ENCODE data around the gene SOAT2. TPM values are rescaled to one million over a fixed set of nuclear protein-coding genes. Genes with fewer than 3 reads are reported as not detected.
"Not testable (repeated sequence)": the region's sequence is repeated elsewhere in the genome, so short reads cannot be mapped to it uniquely, and the experiment has no call there.

The SOAT2 gene
- total and polyA plus RNA-seq, 8 donors: 0.09 to 0.54 (median 0.17) TPM; not detected in 4

DNA sequence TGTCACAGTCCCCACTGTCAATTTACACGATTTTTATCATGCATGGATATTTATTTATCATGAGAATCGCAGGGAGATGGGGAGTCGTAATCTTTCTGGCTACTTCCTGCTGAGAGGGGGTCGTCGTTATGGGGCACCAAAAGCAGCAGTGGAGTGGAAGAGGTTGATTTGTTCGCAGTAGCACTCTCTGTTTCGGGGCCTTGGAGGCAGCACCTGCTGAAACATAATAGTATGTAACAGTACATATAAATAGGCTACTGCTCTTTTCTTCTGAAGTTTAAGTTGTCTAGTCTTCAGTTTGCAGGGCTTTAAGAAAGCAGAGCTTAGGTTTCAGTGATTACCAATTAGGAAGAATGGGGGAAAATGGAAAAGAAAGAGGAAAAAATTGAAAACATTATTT is 3.8 kb downstream of the SOAT2 start:
- H3K27ac ChIP-seq: no peak overlapping the region
- no peaks in the 10 kb centered on the region for H3K36me3 ChIP-seq
- TF ChIP-seq, protein P1, sequence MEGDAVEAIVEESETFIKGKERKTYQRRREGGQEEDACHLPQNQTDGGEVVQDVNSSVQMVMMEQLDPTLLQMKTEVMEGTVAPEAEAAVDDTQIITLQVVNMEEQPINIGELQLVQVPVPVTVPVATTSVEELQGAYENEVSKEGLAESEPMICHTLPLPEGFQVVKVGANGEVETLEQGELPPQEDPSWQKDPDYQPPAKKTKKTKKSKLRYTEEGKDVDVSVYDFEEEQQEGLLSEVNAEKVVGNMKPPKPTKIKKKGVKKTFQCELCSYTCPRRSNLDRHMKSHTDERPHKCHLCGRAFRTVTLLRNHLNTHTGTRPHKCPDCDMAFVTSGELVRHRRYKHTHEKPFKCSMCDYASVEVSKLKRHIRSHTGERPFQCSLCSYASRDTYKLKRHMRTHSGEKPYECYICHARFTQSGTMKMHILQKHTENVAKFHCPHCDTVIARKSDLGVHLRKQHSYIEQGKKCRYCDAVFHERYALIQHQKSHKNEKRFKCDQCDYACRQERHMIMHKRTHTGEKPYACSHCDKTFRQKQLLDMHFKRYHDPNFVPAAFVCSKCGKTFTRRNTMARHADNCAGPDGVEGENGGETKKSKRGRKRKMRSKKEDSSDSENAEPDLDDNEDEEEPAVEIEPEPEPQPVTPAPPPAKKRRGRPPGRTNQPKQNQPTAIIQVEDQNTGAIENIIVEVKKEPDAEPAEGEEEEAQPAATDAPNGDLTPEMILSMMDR (IDR thresholded peaks at IDR 0.05): no peak
- intact Hi-C loops (cut with DNase I): no loop called here
- 64 to 66% methylated on average over 7 of the region's 7 CpGs for WGBS, 2 donors
- DNase-seq: no peak
- no peak overlapping the region for H3K4me3 ChIP-seq
- peaks cover 6 to 15% (median 14%) of the 10 kb centered on the region in 3 donors for H3K4me1 ChIP-seq
- H3K9me3 ChIP-seq: no peaks in the 10 kb centered on the region
- H3K27me3 ChIP-seq: no peaks in the 10 kb centered on the region
- FAIRE-seq: no peak
- no peak for ATAC-seq

DNA sequence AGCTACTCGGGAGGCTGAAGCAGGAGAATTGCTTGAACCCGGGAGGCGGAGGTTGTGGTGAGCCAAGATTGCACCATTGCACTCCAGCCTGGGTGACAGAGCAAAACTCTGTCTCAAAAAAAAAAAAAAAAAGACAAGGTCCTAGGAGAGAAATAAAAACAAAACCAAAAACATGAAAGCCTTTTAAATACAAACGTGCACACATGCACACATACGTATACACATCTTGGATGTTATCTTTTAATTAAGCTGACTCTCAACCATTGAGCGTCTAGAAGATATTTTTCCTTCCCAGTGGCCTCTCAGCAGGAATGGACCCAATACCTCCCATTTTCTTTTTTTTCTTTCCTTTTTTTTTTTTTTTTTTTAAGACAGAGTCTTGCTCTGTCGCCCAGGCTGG is 9.1 kb downstream of the SOAT2 start:
- WGBS, 2 donors: 88 to 92% methylated on average over 6 to 7 of the region's 7 CpGs
- intact Hi-C loops (cut with DNase I); H3K27ac ChIP-seq; H3K9me3 ChIP-seq; FAIRE-seq; H3K4me3 ChIP-seq; DNase-seq; ATAC-seq; H3K27me3 ChIP-seq; H3K4me1 ChIP-seq; H3K36me3 ChIP-seq: not testable (repeated sequence)

DNA sequence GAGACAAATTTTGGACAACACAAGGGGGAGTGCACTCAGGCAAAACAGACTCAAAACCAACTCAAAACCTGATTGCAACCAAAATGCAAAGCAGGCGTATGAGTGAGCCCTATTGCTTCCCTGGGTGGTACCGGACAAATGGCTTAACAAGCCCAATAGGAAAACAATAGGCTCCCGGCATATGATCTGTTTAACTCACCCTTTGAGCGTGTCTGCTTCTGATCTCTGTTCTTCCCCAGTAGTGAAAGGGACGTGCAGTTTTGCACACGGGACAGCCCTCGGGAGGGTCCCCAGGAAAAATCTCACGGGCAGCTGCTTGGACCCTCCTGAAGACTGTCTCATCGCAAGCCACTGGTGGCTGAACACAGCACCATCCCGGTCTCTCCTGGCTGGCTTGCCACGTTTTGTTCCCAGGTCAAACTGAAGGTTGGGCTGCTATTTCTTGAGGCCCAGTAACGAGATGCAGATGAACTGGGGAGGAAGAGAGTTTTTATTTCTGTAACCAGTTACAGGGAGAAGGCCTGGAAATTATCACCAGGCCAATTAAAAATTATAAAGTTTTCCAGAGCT is 9.9 kb downstream of the SOAT2 start:
- TF ChIP-seq, protein P1 (IDR thresholded peaks at IDR 0.05): no peak
- Histone ChIP-seq H3K4me3 (no peak overlapping the region), H3K27me3 (no peaks in the 10 kb centered on the region), H3K9me3 (no peaks in the 10 kb centered on the region), H3K36me3 (no peaks in the 10 kb centered on the region), H3K4me1 (no peaks in the 10 kb centered on the region), H3K27ac (no peak overlapping the region)
- no peak for DNase-seq
- FAIRE-seq: no peak
- no peak for ATAC-seq
- intact Hi-C loops (cut with DNase I): no loop called here
- WGBS, 2 donors: 85 to 87% methylated on average over 12 of the region's 12 CpGs

DNA sequence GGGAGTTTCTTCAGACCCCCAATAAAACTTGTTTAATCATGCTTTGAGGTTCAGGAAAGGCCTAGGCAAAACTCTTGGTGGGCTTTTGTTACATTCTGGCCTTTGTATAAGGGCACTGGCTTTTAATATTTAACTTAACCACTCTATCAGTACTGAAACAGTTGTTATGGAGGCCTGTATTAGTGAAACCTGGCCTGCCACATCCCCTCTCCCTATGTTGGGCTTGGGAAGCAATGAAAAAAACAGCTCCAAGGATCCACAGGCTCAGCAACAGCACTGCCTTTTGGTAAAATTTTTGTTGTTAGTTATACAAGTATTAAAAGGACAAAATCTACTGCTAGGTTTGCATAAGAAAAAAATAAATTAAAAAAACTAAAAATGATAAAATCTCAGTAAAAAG is 10.7 kb downstream of the SOAT2 start:
- no peaks in the 10 kb centered on the region for H3K9me3 ChIP-seq
- H3K27me3 ChIP-seq: no peaks in the 10 kb centered on the region
- H3K27ac ChIP-seq: no peak overlapping the region
- FAIRE-seq (no peak), ATAC-seq (no peak), DNase-seq (no peak)
- no peaks in the 10 kb centered on the region for H3K36me3 ChIP-seq
- H3K4me1 ChIP-seq: no peaks in the 10 kb centered on the region
- intact Hi-C loops (cut with DNase I): no loop called here
- H3K4me3 ChIP-seq: no peak overlapping the region
- TF ChIP-seq, protein P1 (IDR thresholded peaks at IDR 0.05): no peak

DNA sequence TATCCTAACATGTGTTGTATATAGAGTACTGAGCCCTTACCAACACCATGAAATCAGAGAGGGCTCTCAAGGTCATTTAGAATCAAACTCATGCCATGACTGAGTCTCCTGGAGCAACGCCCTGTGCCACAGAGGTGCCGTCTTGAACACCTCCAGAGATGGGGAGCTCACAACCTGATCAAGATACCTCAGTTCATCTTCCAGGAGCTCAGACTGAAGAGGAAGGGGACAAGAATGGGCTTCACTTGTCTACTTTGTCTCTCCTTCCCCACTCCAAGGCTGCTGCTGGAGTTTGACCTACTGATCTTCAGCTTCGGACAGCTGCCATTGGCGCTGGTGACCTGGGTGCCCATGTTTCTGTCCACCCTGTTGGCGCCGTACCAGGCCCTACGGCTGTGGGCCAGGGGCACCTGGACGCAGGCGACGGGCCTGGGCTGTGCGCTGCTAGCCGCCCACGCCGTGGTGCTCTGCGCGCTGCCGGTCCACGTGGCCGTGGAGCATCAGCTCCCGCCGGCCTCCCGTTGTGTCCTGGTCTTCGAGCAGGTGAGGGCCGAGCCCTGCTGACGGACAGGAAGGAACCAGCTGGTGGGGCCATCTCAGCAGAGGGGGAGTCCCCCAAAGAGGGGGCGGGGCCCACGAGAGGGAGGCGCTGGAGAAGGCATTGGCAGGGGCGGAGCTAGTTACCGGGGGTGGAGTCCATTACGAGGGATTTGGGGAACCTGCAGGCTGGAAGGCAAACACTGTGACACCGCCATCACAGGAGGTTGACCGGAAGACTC is 12.0 kb downstream of the SOAT2 start:
- no peak for ATAC-seq
- TF ChIP-seq, protein P1 (IDR thresholded peaks at IDR 0.05): no peak
- intact Hi-C loops (cut with DNase I): no loop called here
- H3K4me1 ChIP-seq: no peaks in the 10 kb centered on the region
- WGBS, 2 donors: 89 to 93% methylated on average over 33 of the region's 33 CpGs
- no peak overlapping the region for H3K4me3 ChIP-seq
- no peak for DNase-seq
- H3K27ac ChIP-seq: no peak overlapping the region
- no peak for FAIRE-seq
- H3K9me3 ChIP-seq: no peaks in the 10 kb centered on the region
- H3K27me3 ChIP-seq: no peaks in the 10 kb centered on the region
- H3K36me3 ChIP-seq: no peaks in the 10 kb centered on the region
